Measurements from ENCODE around the gene FOXK1. TPM values are rescaled to one million over a fixed set of nuclear protein-coding genes. Genes with fewer than 3 reads are reported as not detected.
"Not testable (repeated sequence)": the region's sequence is repeated elsewhere in the genome, so short reads cannot be mapped to it uniquely, and the experiment has no call there.

FOXK1 gene
- 10 to 100 TPM; 37.1 to 40.5 TPM for total RNA-seq

DNA sequence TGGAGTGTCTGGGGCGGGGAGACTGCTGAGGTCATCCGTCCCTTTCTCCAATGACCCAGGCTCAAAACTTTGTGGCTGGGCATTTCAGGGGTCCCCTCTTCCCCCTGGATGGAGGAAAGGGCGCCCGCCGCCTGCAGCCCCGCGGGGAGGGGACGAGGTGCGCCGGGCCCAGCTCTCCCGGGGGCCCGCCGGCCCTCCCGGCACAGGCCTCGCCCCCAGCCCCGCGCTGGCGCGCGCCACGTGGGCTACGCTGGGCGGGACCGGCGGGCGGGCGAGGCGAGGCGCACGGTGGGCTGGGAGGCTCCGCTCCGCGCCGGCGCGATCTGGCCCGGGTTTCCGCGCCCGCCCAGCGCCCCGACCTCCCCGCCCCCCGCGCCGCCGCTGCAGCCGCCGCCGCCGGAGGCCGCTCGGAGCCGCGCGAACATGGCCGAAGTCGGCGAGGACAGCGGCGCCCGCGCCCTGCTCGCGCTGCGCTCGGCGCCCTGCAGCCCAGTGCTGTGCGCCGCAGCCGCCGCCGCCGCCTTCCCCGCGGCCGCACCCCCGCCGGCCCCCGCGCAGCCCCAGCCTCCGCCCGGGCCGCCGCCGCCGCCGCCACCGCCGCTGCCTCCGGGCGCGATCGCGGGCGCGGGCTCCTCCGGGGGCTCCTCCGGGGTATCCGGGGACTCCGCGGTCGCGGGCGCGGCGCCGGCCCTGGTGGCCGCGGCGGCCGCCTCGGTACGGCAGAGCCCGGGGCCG, at the start of gene FOXK1:
Gene FOXK1, plus strand, starts transcription at position 410 of the 735 bp plus-strand sequence. Its CDS starts 14 bp downstream, at position 424.
- ATAC-seq (peak; percentile 71 to 83), DNase-seq (ENCODE audit: low spot score in 2 of 2) (peak; percentile 76 to 83)
- peak within 1 kb of the TSS; percentile 85 to 98 for H3K27ac Mint-ChIP-seq
- H3K36me3 Mint-ChIP-seq, result peaks cover 4 to 19% of the 10 kb centered on the region in 2 donors
- no peaks in the 10 kb centered on the region for H3K9me3 Mint-ChIP-seq

- H3K27ac Mint-ChIP-seq, result no peak overlapping the region
- ATAC-seq (peak; percentile 68 to 89), DNase-seq (ENCODE audit: low spot score in 2 of 2) (no peak)
- no peaks in the 10 kb centered on the region for H3K36me3 Mint-ChIP-seq
- H3K9me3 Mint-ChIP-seq, result no peaks in the 10 kb centered on the region
Observed at GRCh38 chr7:4633012-4633411, 49.1 kb upstream of the FOXK1 start.

DNA sequence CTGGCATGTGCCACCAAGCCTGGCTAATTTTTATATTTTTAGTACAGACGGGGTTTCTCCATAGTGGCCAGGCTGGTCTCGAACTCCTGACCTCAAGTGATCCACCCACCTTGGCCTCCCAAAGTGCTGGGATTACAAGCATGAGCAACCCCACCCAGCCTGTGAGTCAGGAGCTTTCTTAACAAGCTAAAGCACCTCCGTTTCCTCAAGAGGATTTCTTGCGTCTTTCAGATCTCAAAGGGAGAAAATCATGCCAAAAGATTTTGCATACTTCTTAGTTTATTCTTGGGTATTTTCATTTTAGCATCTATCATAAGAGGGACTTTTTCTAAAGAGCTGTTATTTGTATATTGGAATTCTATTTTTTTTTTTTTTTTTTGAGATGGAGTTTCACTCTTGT, 47.9 kb upstream of the FOXK1 start:
- H3K36me3 Mint-ChIP-seq, result no peaks in the 10 kb centered on the region
- DNase-seq (ENCODE audit: low spot score in 2 of 2) (no peak), ATAC-seq (no peak)
- H3K9me3 Mint-ChIP-seq, result no peaks in the 10 kb centered on the region
- H3K27ac Mint-ChIP-seq, result no peak overlapping the region

GRCh38 chr7:4638781-4639575, 43.1 kb upstream of the FOXK1 start:
- ATAC-seq, result no peak
- no peak for DNase-seq (ENCODE audit: low spot score in 2 of 2)
- Mint-ChIP-seq H3K9me3 (no peaks in the 10 kb centered on the region), H3K27ac (no peak overlapping the region), H3K36me3 (peaks cover 6 to 8% of the 10 kb centered on the region in 2 donors)

DNA sequence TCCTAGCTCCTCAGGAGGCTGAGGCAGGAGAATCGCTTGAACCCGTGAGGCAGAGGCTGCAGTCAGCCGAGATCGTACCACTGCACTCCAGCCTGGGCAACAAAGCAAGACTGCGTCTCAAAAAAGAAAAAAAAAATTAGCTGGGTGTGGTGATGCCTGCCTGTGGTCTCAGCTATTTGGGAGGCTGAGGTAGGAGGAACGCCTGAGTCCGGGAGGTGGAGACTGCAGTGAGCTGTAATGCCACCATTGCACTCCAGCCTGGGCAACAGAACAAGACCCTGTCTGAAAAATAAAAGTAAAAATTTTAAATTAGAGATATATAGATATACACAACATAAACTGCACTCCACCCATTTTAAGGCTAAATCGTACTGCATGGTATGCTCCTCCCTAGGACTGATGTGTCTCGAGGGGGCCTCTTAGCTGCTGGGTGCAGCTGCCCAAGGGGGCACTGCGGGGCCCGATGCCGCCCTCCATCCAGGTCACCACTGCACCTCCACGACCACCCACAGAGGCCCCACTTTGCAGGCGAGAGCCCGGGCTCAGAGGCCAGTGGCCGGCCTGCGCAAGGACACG, 40.9 kb upstream of the FOXK1 start:
- DNase-seq (ENCODE audit: low spot score in 2 of 2), result no peak
- Mint-ChIP-seq H3K36me3 (peaks cover 6 to 8% of the 10 kb centered on the region in 2 donors), H3K27ac (peak overlapping the region; percentile 36 to 93)

GRCh38 chr7:4641667-4642467, 40.2 kb upstream of the FOXK1 start:
- DNase-seq (ENCODE audit: low spot score in 2 of 2) (peak; percentile 97 to 98), ATAC-seq (peak; percentile 88 to 92)
- Mint-ChIP-seq H3K9me3 (no peaks in the 10 kb centered on the region), H3K36me3 (peaks cover 6 to 8% of the 10 kb centered on the region in 2 donors), H3K27ac (peak overlapping the region; percentile 93 to 99)

More for the DNA sequence above, 40.9 kb upstream of the FOXK1 start:
- no peaks in the 10 kb centered on the region for H3K9me3 Mint-ChIP-seq
- no peak for ATAC-seq

GRCh38 chr7:4642468-4643203, 39.5 kb upstream of the FOXK1 start:
- Mint-ChIP-seq H3K9me3 (no peaks in the 10 kb centered on the region), H3K27ac (peak overlapping the region; percentile 93 to 99), H3K36me3 (peaks cover 6 to 8% of the 10 kb centered on the region in 2 donors)
- ATAC-seq (no peak), DNase-seq (ENCODE audit: low spot score in 2 of 2) (no peak)

DNA sequence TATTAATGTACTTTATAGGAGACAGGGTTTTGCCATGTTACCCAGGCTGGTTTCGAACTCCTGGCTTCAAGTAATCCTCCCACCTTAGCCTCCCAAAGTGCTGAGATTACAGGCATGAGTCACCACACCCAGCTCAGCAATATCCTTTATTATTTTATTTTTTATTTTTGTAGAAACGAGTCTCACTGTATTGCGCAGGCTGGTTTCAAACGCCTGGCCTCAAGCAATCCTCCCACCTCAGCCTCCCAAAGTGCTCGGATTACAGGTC, 39.0 kb upstream of the FOXK1 start:
- not testable (repeated sequence) for H3K36me3 Mint-ChIP-seq; ATAC-seq; H3K9me3 Mint-ChIP-seq; DNase-seq (ENCODE audit: low spot score in 2 of 2)
- H3K27ac Mint-ChIP-seq, result peak overlapping the region; percentile 93 to 99

DNA sequence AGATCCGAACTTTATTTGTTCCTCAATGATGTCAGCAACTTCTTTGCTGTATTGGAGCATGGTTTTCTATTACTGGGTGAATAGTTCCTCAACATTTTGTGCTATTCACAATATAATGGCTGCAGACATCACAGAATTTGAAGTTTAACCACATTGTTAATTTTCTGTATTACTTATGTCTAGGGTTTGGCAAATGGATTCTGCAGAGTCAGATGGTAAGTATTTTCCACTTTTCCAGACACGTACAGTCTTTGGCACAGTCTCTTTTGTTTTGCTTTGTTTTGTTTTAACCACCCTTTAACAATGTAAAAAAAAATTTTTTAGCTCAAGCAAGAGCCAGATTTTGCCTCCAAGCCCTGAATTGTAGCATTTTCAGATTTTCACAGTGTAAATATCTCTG, 36.8 kb upstream of the FOXK1 start:
- DNase-seq (ENCODE audit: low spot score in 2 of 2), result no peak
- Mint-ChIP-seq H3K9me3 (no peaks in the 10 kb centered on the region), H3K36me3 (peaks cover 6 to 8% of the 10 kb centered on the region in 2 donors), H3K27ac (no peak overlapping the region)
- ATAC-seq, result no peak

- ATAC-seq (no peak), DNase-seq (ENCODE audit: low spot score in 2 of 2) (no peak)
- Mint-ChIP-seq H3K27ac (no peak overlapping the region), H3K9me3 (no peaks in the 10 kb centered on the region), H3K36me3 (no peaks in the 10 kb centered on the region)
Observed at GRCh38 chr7:4648111-4648510, 34.0 kb upstream of the FOXK1 start.

GRCh38 chr7:4650433-4651047, 31.6 kb upstream of the FOXK1 start:
- DNase-seq (ENCODE audit: low spot score in 2 of 2), result no peak
- Mint-ChIP-seq H3K9me3 (no peaks in the 10 kb centered on the region), H3K36me3 (no peaks in the 10 kb centered on the region), H3K27ac (peak overlapping the region in 1 of 2 donors; percentile 22)
- no peak for ATAC-seq

- H3K9me3 Mint-ChIP-seq, result peaks cover 0 to 16% of the 10 kb centered on the region in 2 donors
- peaks cover 18 to 20% of the 10 kb centered on the region in 2 donors for H3K36me3 Mint-ChIP-seq
- ATAC-seq (no peak), DNase-seq (ENCODE audit: low spot score in 2 of 2) (no peak)
- no peak overlapping the region for H3K27ac Mint-ChIP-seq
Observed at GRCh38 chr7:4653771-4654170, 28.3 kb upstream of the FOXK1 start.

DNA sequence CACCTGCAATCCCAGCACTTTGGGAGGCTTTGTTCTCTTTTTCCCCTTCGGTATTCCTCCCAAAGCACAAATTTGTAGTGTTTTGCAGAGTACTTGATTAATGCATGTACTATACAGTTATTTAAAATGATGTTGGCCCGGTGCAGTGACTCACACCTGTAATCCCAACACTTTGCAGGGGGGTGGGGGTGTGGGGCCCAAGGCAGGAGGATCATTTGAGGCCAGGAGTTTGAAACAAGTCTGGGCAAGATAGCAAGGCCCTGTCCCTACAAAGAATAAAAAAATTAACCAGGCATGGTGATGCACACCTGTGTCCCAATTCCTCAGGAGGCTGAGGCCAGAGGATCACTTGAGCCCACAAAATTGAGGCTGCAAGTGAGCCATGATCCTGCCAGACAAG, 26.8 kb upstream of the FOXK1 start:
- DNase-seq (ENCODE audit: low spot score in 2 of 2) (no peak), ATAC-seq (no peak)
- Mint-ChIP-seq H3K9me3 (peaks cover 8 to 23% of the 10 kb centered on the region in 2 donors), H3K36me3 (peaks cover 26 to 29% of the 10 kb centered on the region in 2 donors), H3K27ac (no peak overlapping the region)

GRCh38 chr7:4655896-4656295, 26.2 kb upstream of the FOXK1 start:
- ATAC-seq (no peak), DNase-seq (ENCODE audit: low spot score in 2 of 2) (no peak)
- Mint-ChIP-seq H3K9me3 (peaks cover 9 to 26% of the 10 kb centered on the region in 2 donors), H3K27ac (no peak overlapping the region), H3K36me3 (peaks cover 29 to 34% of the 10 kb centered on the region in 2 donors)

DNA sequence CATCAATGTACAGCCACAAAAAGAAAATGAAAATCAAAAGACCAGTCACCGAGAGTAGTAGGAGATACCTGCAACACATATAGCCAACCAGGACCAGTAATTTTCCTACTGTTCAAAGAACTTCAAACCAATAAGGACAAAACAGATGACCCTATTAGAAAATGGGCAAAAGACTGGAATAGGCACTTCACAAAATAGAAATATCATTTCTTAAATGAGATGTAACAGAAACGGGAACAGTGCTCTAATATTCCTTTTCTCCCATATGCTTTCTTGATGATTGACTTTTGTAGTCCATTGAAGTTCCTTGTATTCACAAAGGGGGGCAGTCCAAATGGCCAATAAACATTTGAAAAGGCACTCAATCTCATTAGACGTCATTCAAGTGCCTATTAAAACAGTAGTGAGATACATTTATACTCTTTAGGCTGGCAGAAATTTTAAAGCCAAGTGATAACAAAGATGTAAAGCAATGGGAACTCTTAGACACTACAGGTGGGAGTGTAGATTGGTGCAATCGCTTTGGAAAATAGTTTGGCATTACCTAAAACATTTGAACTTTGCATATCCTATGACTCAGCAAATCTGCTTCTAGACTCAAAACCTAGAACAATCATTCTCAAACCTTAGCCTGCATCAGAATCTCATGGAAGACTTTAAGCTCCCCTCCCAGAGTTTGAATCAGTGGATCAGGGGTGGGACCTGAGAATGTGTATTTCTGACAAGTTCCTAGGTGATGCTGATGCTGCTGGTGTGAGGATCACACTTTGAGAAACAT, 24.3 kb upstream of the FOXK1 start:
- DNase-seq (ENCODE audit: low spot score in 2 of 2), result no peak
- Mint-ChIP-seq H3K9me3 (peaks cover 9 to 26% of the 10 kb centered on the region in 2 donors), H3K36me3 (peaks cover 29 to 34% of the 10 kb centered on the region in 2 donors), H3K27ac (no peak overlapping the region)
- no peak for ATAC-seq

Measured in activated naive CD4-positive, alpha-beta T cell treated with anti-CD3 and anti-CD28 coated beads, Interleukin-2, amount 50 U/mL, for 72 hours (primary cell).